K562 (cell line): ENCODE measurements around the gene MOB1A. TPM values are rescaled to one million over a fixed set of nuclear protein-coding genes. Genes with fewer than 3 reads are reported as not detected.

ENCODE experiments used
- ATAC-seq: fragments of 200-7000 bp; cut with Tn5 transposase; 3 replicates; pipeline ENCODE4 v1.9.1; 2020; ENCODE audit warnings: moderate library complexity
- BruUV-seq: library from RNA; stranded (reverse); fragments of 400-500 nt; replicated peaks from 2 replicates; lab custom pipeline; 2021; lab: Mats Ljungman, UMichigan
- CTCF ChIA-PET: fragments of 300-600 bp; formaldehyde crosslinking; extraction: SDS; loops from one replicate; lab custom pipeline; 2021; ENCODE audit warnings: low intra/inter-chr PET ratio; lab: Yijun Ruan, JAX
- POLR2A ChIA-PET: fragments of 300-600, 350-650 bp; sonication (Branson Sonifier 250); formaldehyde crosslinking; extraction: SDS; loops from one replicate; lab custom pipeline; 2021; ENCODE audit warnings: antibody characterized with exemption, inconsistent platforms; lab: Yijun Ruan, JAX
- DNase-seq, 4 experiments: peaks; one replicate each; pipeline versions ENCODE4 v3.0.0 to v3.0.0-alpha.2; 2011 to 2018; ENCODE audit warnings: low spot score in 3 of 4, mixed read lengths in 3 of 4; ENCODE audit errors: extremely low read depth in 1 of 4
- FAIRE-seq: peaks from 2 replicates; lab custom pipeline; 2011; peaks lifted over from hg19 to GRCh38; lab: Jason Lieb, UNC
- H2AFZ ChIP-seq: 2 replicates; pipeline ENCODE4 v1.6.0; 2011; ENCODE audit warnings: low read depth, low read length, control low read depth, inconsistent platforms
- H3K27ac ChIP-seq: fragments of 200-600 bp; 3 replicates; pipeline ENCODE4 v1.8.0; 2011; ENCODE audit warnings: low read depth, mild to moderate bottlenecking, control low read depth, inconsistent platforms, low read length, moderate library complexity, mixed read lengths; ENCODE audit errors: extremely low read depth
- H3K27me3 ChIP-seq, 2 experiments: fragments of 300-600 bp in 1 of 2; 2 replicates in 1 of 2; 3 replicates in 1 of 2; pipeline versions ENCODE4 v1.6.0 to v1.8.0; 2011; ENCODE audit warnings: inconsistent platforms in 2 of 2, low read length in 2 of 2, mild to moderate bottlenecking in 1 of 2, mixed read lengths in 1 of 2, moderate library complexity in 1 of 2; ENCODE audit not compliant: control insufficient read depth in 2 of 2, insufficient read depth in 2 of 2
- H3K36me3 ChIP-seq: fragments of 300-600 bp; 3 replicates; pipeline ENCODE4 v1.8.0; 2011; ENCODE audit warnings: mild to moderate bottlenecking, low read length, inconsistent platforms; ENCODE audit not compliant: control insufficient read depth, insufficient read depth
- H3K4me1 ChIP-seq, 2 experiments: fragments of 200-600 bp in 1 of 2; replicated peaks in 1 of 2; 2 replicates in 1 of 2; 3 replicates in 1 of 2; pipeline versions ENCODE4 v1.5.1 to v1.8.0; 2011; ENCODE audit warnings: inconsistent platforms in 2 of 2, low read length in 2 of 2, mild to moderate bottlenecking in 1 of 2, mixed read lengths in 1 of 2, moderate library complexity in 1 of 2; ENCODE audit not compliant: control insufficient read depth in 2 of 2, insufficient read depth in 2 of 2
- H3K4me2 ChIP-seq: 2 replicates; pipeline ENCODE4 v1.6.1; 2011; ENCODE audit warnings: low read length, control low read depth, inconsistent platforms, mixed read lengths; ENCODE audit not compliant: insufficient read depth
- H3K4me3 ChIP-seq: fragments of 200-600 bp; sonication (generic), shearing (Covaris generic); 2 replicates; pipeline ENCODE4 v1.5.1; 2016; ENCODE audit warnings: control low read depth, inconsistent platforms
- H3K79me2 ChIP-seq: fragments of 200-600 bp; 3 replicates; pipeline ENCODE4 v1.8.0; 2011; ENCODE audit warnings: low read length, inconsistent platforms; ENCODE audit not compliant: control insufficient read depth, insufficient read depth
- H3K9ac ChIP-seq, 2 experiments: 2 replicates each; pipeline versions ENCODE4 v1.6.0 to v1.6.1; 2011; ENCODE audit warnings: low read depth in 2 of 2, low read length in 2 of 2, control low read depth in 1 of 2, inconsistent platforms in 1 of 2, mild to moderate bottlenecking in 1 of 2, mixed read lengths in 1 of 2; ENCODE audit not compliant: insufficient read depth in 1 of 2
- H3K9me1 ChIP-seq: one replicate; pipeline ENCODE4 v1.6.0; 2011; ENCODE audit warnings: inconsistent platforms, mild to moderate bottlenecking, low read length, moderate library complexity; ENCODE audit not compliant: control insufficient read depth, insufficient read depth
- H3K9me3 ChIP-seq: replicated peaks from 2 replicates; pipeline ENCODE4 v1.5.1; 2011; ENCODE audit warnings: low read depth, low read length, inconsistent platforms; ENCODE audit not compliant: control insufficient read depth, insufficient read depth
- H4K20me1 ChIP-seq: replicated peaks from 2 replicates; pipeline ENCODE4 v1.6.1; 2011; ENCODE audit warnings: low read length, inconsistent platforms, mixed read lengths; ENCODE audit not compliant: control insufficient read depth, insufficient read depth
- GATA2 ChIP-seq: sonication (generic); formaldehyde crosslinking; IDR thresholded peaks from 2 replicates; pipeline ENCODE4 v1.4.0; 2020; ENCODE audit warnings: mild to moderate bottlenecking, missing genetic modification reagents
- HMBOX1 ChIP-seq: sonication (generic); IDR thresholded peaks from 2 replicates; pipeline ENCODE4 v1.6.1; 2016
- MBD1 ChIP-seq: fragments of 250-450 bp; sonication (Bioruptor Pico); IDR thresholded peaks from 2 replicates; pipeline ENCODE4 v1.8.0; 2022; ENCODE audit warnings: inconsistent platforms
- SMARCE1 ChIP-seq: fragments of 450-650 bp; IDR thresholded peaks from 2 replicates; pipeline ENCODE4 v1.7.1; 2016; ENCODE audit warnings: mild to moderate bottlenecking
- TEAD4 ChIP-seq, 2 experiments: sonication (generic) in 1 of 2; formaldehyde crosslinking in 1 of 2; IDR thresholded peaks; 2 replicates each; pipeline versions ENCODE4 v1.6.1 to v1.8.0; 2012 to 2022; ENCODE audit warnings: borderline replicate concordance in 1 of 2, inconsistent platforms in 1 of 2, low read length in 1 of 2, mild to moderate bottlenecking in 1 of 2, missing genetic modification reagents in 1 of 2
- ZNF263 ChIP-seq: sonication (generic); formaldehyde crosslinking; IDR thresholded peaks from 2 replicates; pipeline ENCODE4 v1.8.0; 2022; ENCODE audit warnings: mild to moderate bottlenecking, missing genetic modification reagents, borderline replicate concordance
- ZNF316 ChIP-seq: fragments of 450-650 bp; IDR thresholded peaks from 2 replicates; pipeline ENCODE4 v1.6.1; 2016
- WGBS: fragments of 100-300 bp; shearing (Covaris generic); methylation state at CpG from one replicate; pipeline ENCODE4 v1.1.6; 2016; ENCODE audit warnings: low coverage, mixed read lengths; ENCODE audit not compliant: insufficient coverage; ENCODE audit errors: missing lambda C conversion rate; 5-methylcytosine and 5-hydroxymethylcytosine counted together
- in situ Hi-C: fragments of 300-500 bp; cut with MboI; formaldehyde crosslinking; loops from 4 replicates; pipeline ENCODE4 v1.15.0; 2018; ENCODE audit warnings: inconsistent platforms, mixed read lengths
- intact Hi-C: fragments of 100-400 bp; cut with micrococcal nuclease; formaldehyde crosslinking; loops from 2 replicates; pipeline ENCODE4 v1.14.2; 2022
- polyA plus RNA-seq, 8 experiments: library from polyadenylated mRNA; depleted of rRNA in 4 of 8; stranded (reverse) in 5 of 8; unstranded in 3 of 8; fragments of >200 nt; fragmentation: Nextera tagmentation in 2 of 8; fragmentation: Illumina TruSeq in 1 of 8; extraction: Ambion mirVana in 2 of 8; extraction: Trizol in 1 of 8; gene quantifications; 2 replicates each; pipeline versions ENCODE4 v1.2.1 to v1.2.3, GENCODE V29; 2011 to 2014; ENCODE audit warnings: inconsistent platforms in 1 of 8, missing spikeins in 1 of 8
- total RNA-seq, 7 experiments: library from RNA; depleted of rRNA in 6 of 7; stranded (reverse); fragments of >200 nt in 6 of 7; fragmentation: Illumina TruSeq in 2 of 7; extraction: Trizol in 2 of 7; gene quantifications; 2 replicates each; pipeline versions ENCODE4 v1.2.1 to v1.2.3, GENCODE V29; 2011 to 2021; ENCODE audit warnings: low replicate concordance in 1 of 7

Gene MOB1A
- total and polyA plus RNA-seq, 9 of the 15 experiments (the other 6 are each of a cell fraction or from before 2014, with no cell fraction given) = 24.8 to 100 (median 60.2) TPM

GRCh38 chr2:74146929-74147726, 31.6 kb downstream of the MOB1A start:
- POLR2A ChIA-PET = interaction anchor here (0.6 to 7.8 kb wide), 13 partner anchors 9 to 132 kb away, joined by 3 to 56 read pairs (median 4); partner anchors contain the start of gene MTHFD2
- DNase-seq = peak in 2 of 4 experiments; percentile 29 to 55
- in situ Hi-C loops = no loop called here
- TF ChIP-seq MBD1 (CRISPR knock-in tag) (no peak), HMBOX1 (no peak), TEAD4 (IDR thresholded peaks at IDR 0.05; ENCODE audit: low read length) (peak; percentile 0; the same call in 1 of the 2 replicates), TEAD4 (CRISPR knock-in tag; IDR thresholded peaks at IDR 0.05; ENCODE audit: borderline replicate concordance) (no peak), SMARCE1 (peak; percentile 44; the same call in 1 of the 2 replicates), GATA2 (CRISPR knock-in tag) (peak; percentile 9; the same call in 1 of the 2 replicates), ZNF263 (CRISPR knock-in tag) (0 out of 2 replicates have a peak, but pooled peaks have one; percentile 8), ZNF316 (no peak)

More at GRCh38 chr2:74146929-74147726, 31.6 kb downstream of the MOB1A start:
- peak; percentile 6 for ATAC-seq
- WGBS = under 1% methylated on average over 28 of the region's 29 CpGs
- H3K9me1 ChIP-seq = no peaks in the 10 kb centered on the region
- no peaks in the 10 kb centered on the region for H3K9me3 ChIP-seq
- peaks cover 34 to 40% of the 10 kb centered on the region in 2 experiments for H3K4me1 ChIP-seq
- intact Hi-C loops = loop anchor here (10.0 kb wide), 3 partner anchors 222 to 462 kb away; partner anchors contain the start of genes DGUOK and STAMBP
- CTCF ChIA-PET = interaction anchor here (0.7 kb wide), 1 partner anchor 43 kb away, joined by 3 read pairs; no protein-coding TSS in a partner anchor
- H3K27me3 ChIP-seq = no peaks in the 10 kb centered on the region
- TSS peak; percentile 64 for BruUV-seq
- H2AFZ ChIP-seq = peak overlapping the region; percentile 84
- H3K4me3 ChIP-seq = peak overlapping the region; percentile 64
- H3K79me2 ChIP-seq = peaks cover 69% of the 10 kb centered on the region
- FAIRE-seq = no peak
- peak overlapping the region; percentile 92 for H3K4me2 ChIP-seq
- H3K36me3 ChIP-seq = peaks cover 59% of the 10 kb centered on the region
- peak overlapping the region; percentile 89 to 98 for H3K9ac ChIP-seq
- H4K20me1 ChIP-seq = no peaks in the 10 kb centered on the region
- peak overlapping the region; percentile 75 for H3K27ac ChIP-seq
